HG02571 (cell line): ENCODE measurements around the gene RENBP.

Source experiments
- ATAC-seq: cut with Tn5 transposase; IDR thresholded peaks from one replicate; pipeline ENCODE4 v1.9.1; 2021; ENCODE audit warnings: mild to moderate bottlenecking, moderate library complexity; ENCODE audit not compliant: unreplicated experiment

Gene RENBP

GRCh38 chrX:153954558-153955227 is 10.2 kb upstream of the RENBP start:
- no peak for ATAC-seq

GRCh38 chrX:153953892-153954557 is 9.6 kb upstream of the RENBP start:
- no peak for ATAC-seq

DNA sequence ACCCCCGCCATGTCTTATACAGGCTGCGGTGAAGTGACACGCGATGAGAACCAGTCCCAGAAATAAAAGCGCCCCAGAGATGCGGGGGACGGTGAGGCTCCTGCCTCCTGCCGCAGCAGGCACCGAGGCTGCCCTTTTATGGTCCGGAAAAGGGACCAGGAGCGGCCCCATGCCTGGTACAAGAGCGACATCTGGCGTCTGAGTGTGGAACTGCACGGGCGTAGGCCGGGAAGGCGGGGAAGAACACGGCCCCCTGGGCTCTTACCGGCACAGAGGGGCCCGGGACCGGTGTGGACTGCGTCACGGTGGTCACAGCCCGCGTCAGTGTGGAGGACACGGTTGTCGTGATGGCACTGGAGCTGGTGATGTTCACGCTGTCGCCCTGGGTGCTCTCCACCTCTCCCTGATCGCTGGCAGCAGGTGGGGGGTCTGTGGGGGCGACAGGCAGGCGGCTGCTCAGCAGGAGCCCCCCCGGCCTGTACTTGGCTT is 8.9 kb upstream of the RENBP start:
- ATAC-seq, result no peak

GRCh38 chrX:153952373-153953026 is 8.1 kb upstream of the RENBP start:
- no peak for ATAC-seq

GRCh38 chrX:153951683-153952372 is 7.4 kb upstream of the RENBP start:
- no peak for ATAC-seq

DNA sequence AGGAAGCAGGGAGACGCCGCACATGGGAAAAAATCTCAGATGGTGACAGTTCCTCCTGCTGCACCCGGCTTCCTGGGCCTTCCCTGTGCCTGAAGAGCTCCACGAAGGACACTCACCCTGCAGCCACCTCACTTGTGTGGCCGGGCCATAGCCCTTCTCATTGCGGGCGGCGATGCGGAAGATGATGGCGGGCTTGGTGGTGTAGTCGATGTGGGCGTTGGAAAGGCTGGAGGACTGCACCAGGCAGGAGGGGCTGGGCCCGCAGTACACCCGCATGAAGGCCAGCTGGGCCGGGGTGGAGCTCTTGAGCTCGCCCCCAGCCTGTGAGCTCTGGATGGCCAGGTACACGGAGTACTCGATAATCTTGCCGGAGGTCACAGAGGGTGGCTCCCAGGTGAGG is 5.7 kb upstream of the RENBP start:
- ATAC-seq, result no peak

DNA sequence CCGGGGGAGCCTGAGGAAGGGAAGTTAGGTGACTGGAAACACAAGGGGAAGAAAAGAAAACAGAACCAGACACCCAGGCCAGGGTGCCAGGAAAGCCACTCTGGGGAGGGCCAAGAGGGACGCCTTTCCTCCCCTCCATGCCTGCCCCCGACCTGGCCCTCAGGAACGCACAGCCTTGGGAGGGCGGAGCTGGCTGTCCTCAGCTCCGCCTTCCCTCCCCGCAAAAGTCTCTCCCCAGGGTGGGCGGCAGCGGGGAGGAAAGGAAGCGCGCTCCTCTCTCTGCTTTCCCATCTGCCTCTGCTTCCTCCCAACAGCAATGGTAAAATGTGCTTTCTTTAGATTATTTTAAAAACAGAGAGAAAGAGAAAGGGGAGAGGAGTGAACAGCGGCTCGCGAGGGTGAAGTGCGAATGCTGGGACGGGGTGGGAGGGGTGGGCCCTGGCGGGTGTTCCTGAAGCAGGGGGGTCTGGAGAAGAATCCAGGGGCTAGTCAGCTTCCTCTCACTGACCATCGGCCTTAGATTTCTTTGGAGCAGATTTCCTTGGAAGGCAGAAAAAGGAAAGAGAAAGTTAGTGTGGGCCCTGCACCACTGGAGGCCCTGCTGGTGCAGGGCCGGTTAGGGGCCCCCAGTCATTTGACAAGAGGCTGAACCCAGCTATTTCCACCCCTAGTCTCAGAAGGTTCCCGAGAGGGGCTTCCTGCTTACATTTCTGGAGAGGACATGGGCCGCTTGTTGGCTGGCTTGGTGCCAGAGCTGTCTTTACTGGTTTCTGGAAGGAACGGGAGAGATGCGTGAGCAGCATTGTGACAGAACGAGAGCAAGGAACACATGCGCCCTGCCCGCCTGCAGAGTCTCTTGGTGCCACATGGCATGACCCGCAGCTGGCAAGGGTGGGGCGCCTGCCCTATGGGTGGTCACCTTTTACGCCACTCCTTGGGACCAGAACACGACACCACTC is 4.7 kb upstream of the RENBP start:
- no peak for ATAC-seq

GRCh38 chrX:153948002-153948466 is 3.6 kb upstream of the RENBP start:
- no peak for ATAC-seq

DNA sequence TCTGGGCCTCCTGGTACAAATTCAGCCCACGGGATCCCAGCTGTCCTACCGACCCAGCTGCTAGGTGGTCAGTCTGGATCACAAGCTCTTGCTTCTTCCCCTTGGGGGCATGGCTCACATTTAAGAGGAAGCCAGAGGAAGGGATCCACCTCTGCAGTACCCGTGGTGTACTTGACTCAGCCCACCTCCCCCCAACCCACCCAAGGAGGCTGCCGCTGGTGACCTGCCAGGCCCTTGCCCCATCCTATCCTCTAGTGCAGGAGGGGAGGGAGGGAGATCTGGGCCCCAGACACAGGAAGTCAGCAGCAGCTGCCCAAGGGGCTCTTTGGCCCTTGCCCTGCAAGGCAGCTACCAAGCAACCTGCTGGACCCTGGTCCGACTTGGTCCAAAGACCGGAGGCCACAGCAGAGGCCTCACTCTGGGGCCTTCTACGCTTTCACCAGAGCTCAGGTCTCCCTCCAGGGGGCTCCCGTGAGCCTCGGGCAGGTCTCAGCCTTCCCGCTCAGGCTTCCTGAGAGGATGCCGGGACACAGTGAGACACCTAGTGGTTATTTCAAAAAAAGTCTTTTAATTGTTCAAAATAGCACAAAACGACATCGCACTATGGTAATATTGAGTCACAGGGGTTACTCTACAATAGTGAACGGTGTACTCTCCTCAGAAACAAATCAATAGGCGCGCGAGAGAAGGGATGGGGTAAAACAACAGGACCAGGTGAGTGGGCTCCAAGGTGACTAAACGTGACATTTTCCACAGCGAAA is 2.7 kb upstream of the RENBP start:
- peak; percentile 55 for ATAC-seq

DNA sequence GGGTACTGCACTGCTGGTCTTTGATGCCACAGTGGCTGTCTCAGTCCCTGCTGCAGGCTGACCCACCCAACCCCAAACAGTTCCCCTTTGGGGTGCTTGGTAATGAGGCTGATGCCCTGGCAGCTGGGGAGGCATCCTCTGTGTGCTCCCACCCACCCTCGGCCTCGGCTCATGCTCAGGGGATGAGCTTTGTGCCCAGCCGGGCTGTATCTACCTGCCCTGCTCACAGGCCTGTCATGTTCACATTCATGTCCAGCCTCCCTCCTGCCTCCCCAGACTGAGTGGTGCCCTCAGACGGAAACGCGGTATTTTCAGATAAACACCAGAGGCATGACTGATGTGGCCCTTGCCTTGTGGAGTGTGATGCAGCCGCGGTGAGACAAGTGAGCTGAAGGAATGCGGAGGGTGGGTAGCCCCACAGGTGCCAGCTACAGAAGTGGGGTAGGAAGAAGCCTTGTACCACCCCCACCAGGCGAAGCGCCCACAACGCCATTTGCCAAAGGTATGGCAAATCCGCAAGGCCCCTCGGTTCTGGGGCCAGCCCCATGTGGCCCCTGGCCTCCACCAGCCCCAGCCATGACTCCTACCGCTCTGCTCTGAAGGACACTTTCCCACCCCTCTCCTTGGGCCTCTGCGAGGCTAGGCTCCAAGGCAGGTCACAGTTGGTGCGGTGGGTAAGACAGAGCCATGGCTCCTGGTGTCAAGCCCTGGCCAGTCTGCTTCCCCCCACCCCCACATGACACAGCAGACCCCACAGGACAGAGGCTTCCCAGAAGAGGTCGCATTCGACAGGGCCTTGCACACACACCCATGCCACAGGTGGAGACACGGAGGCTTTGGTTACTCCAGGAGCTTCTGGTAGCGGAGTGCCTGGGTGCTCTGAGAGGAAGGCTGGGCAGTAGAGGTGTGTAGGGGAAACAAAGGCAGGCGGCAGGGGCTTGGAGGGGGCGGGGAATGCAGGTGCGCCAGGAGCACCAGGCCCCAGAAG is 1.8 kb upstream of the RENBP start:
- ATAC-seq, result no peak

GRCh38 chrX:153944800-153945150 is 332 bp upstream of the RENBP start:
- no peak for ATAC-seq

- no peak for ATAC-seq
Measured at GRCh38 chrX:153941336-153942252, 2.8 kb downstream of the RENBP start.

- no peak for ATAC-seq
Measured at GRCh38 chrX:153939573-153939972, 4.9 kb downstream of the RENBP start.

- ATAC-seq, result no peak
Measured at GRCh38 chrX:153938226-153938786, 6.1 kb downstream of the RENBP start.

DNA sequence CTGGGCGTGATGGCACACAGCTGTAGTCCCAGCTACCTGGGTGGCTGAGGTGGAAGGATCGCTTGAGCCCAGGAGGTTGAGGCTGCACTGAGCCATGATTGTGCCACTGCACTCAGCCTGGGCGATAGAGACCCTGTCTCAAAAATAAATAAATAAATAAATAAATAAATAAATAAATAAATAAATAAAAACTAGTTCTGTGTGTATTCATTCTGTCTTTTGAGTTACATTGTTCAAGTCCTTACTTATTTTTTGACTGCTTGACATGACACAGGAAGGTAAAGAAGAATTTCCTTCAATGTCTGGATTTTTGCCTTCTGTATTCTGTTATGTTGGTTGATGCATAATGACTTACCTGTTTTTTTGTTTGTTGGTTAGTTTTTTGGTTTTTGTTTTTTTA is 7.4 kb downstream of the RENBP start:
- no peak for ATAC-seq

DNA sequence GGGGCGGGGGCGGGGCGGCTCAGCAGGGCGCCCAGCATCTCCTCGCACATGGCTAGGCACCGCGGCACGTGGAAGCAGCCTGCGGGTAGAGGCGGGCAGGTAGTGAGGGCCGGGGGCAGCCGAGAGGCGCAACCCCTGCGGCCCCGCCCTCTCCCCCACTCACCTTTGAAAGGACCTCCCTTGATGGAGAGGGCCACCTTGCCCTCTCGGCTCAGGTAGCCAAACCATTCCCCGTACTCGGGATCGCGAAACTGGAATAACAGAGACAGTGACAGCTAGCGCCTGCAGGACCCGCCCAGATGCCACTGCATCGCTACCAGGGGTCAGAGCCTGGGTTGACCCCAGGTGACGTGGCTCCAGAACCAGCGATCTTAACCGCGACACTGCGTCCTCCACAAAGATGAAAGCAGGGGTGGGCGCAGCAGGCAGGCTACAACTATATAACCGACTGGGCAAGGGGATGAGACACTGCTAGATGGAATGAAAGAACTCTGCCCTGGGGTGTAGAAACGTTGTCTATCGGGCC is 9.1 kb downstream of the RENBP start:
- ATAC-seq, result no peak
